SK-N-SH (cell line): Measurements from ENCODE around the gene PPP1R37. TPM values are rescaled to one million over a fixed set of nuclear protein-coding genes. Genes with fewer than 3 reads are reported as not detected.

Experiments
- CTCF ChIA-PET: fragments of 300-600, 350-600 bp; formaldehyde crosslinking; extraction: SDS; loops from one replicate; lab custom pipeline; 2021; lab: Yijun Ruan, JAX
- POLR2A ChIA-PET: fragments of 350-600 bp; sonication (Branson Sonifier 250); formaldehyde crosslinking; extraction: SDS; loops from one replicate; lab custom pipeline; 2020; ENCODE audit warnings: antibody characterized with exemption, inconsistent platforms; lab: Yijun Ruan, JAX
- DNase-seq: peaks from one replicate; pipeline ENCODE4 v3.0.0; 2012
- H2AFZ ChIP-seq: fragments of 200-600 bp; sonication (generic); 2 replicates; pipeline ENCODE4 v1.8.1; 2016; ENCODE audit warnings: antibody characterized with exemption, mild to moderate bottlenecking, low read depth
- H3F3A ChIP-seq: fragments of 200-600 bp; sonication (generic); replicated peaks from 2 replicates; pipeline ENCODE3; 2016; ENCODE audit warnings: antibody characterized with exemption, mild to moderate bottlenecking; ENCODE audit not compliant: insufficient read depth
- H3K27ac ChIP-seq, 2 experiments: fragments of 200-500 bp in 1 of 2; fragments of 200-600 bp in 1 of 2; sonication (Bioruptor generic) in 1 of 2; sonication (generic), shearing (Covaris generic) in 1 of 2; 2 replicates each; pipeline versions ENCODE4 v1.5.1 to v1.6.1; 2014 to 2016; ENCODE audit warnings: low read depth in 2 of 2, inconsistent platforms in 1 of 2, low read length in 1 of 2, mild to moderate bottlenecking in 1 of 2, mixed read lengths in 1 of 2
- H3K27me3 ChIP-seq: fragments of 200-600 bp; sonication (generic), shearing (Covaris generic); 2 replicates; pipeline ENCODE4 v1.6.1; 2016; ENCODE audit warnings: mixed run types; ENCODE audit not compliant: insufficient read depth
- H3K36me3 ChIP-seq, 2 experiments: fragments of 200-500 bp in 1 of 2; fragments of 200-600 bp in 1 of 2; sonication (Bioruptor generic) in 1 of 2; sonication (generic) in 1 of 2; replicated peaks in 1 of 2; 2 replicates each; pipeline versions ENCODE3 to v1.5.1; 2014 to 2016; ENCODE audit warnings: low read length in 1 of 2, mild to moderate bottlenecking in 1 of 2; ENCODE audit not compliant: insufficient read depth in 2 of 2, control insufficient read depth in 1 of 2
- H3K4me1 ChIP-seq, 2 experiments: fragments of 200-500 bp in 1 of 2; fragments of 200-600 bp in 1 of 2; sonication (Bioruptor generic) in 1 of 2; sonication (generic), shearing (Covaris generic) in 1 of 2; 2 replicates each; pipeline versions ENCODE4 v1.5.1 to v1.6.1; 2014 to 2016; ENCODE audit warnings: low read depth in 1 of 2, low read length in 1 of 2, mixed run types in 1 of 2; ENCODE audit not compliant: insufficient read depth in 2 of 2, control insufficient read depth in 1 of 2
- H3K4me2 ChIP-seq: fragments of 200-600 bp; sonication (generic), shearing (Covaris generic); 2 replicates; pipeline ENCODE4 v1.6.1; 2017; ENCODE audit warnings: mixed run types
- H3K4me3 ChIP-seq, 2 experiments: fragments of 200-500 bp in 1 of 2; fragments of 200-600 bp in 1 of 2; sonication (Bioruptor generic) in 1 of 2; sonication (generic), shearing (Covaris generic) in 1 of 2; 2 replicates each; pipeline versions ENCODE4 v1.5.1 to v1.8.1; 2014 to 2016; ENCODE audit warnings: low read depth in 2 of 2, inconsistent platforms in 1 of 2, low read length in 1 of 2, mild to moderate bottlenecking in 1 of 2, mixed read lengths in 1 of 2, moderate library complexity in 1 of 2
- H3K79me2 ChIP-seq: fragments of 200-600 bp; sonication (generic); 2 replicates; pipeline ENCODE4 v1.8.1; 2017; ENCODE audit warnings: mild to moderate bottlenecking; ENCODE audit not compliant: insufficient read depth
- H3K9ac ChIP-seq: fragments of 200-600 bp; sonication (generic); 2 replicates; pipeline ENCODE4 v1.6.1; 2017; ENCODE audit warnings: mixed run types
- H3K9me2 ChIP-seq: fragments of 200-600 bp; sonication (generic); 2 replicates; pipeline ENCODE4 v1.6.1; 2017; ENCODE audit warnings: mixed run types
- H3K9me3 ChIP-seq: fragments of 200-600 bp; sonication (generic); 2 replicates; pipeline ENCODE4 v1.6.1; 2017; ENCODE audit warnings: mixed run types, mild to moderate bottlenecking, moderate library complexity
- H4K20me1 ChIP-seq: fragments of 200-600 bp; sonication (generic); 2 replicates; pipeline ENCODE4 v1.6.1; 2017; ENCODE audit warnings: mild to moderate bottlenecking, mixed run types; ENCODE audit not compliant: insufficient read depth
- GABPA ChIP-seq: IDR thresholded peaks from 2 replicates; pipeline ENCODE4 v1.4.0; 2012; ENCODE audit warnings: low read depth, mild to moderate bottlenecking
- JUND ChIP-seq: IDR thresholded peaks from 2 replicates; pipeline ENCODE4 v1.4.0; 2012
- MXI1 ChIP-seq: IDR thresholded peaks from 2 replicates; pipeline ENCODE4 v1.6.1; 2012; ENCODE audit warnings: mild to moderate bottlenecking, low read depth, low read length, improper control_type of control experiment
- NFIC ChIP-seq: IDR thresholded peaks from 2 replicates; pipeline ENCODE4 v1.4.0; 2012; ENCODE audit warnings: borderline replicate concordance
- RFX5 ChIP-seq: IDR thresholded peaks from 2 replicates; pipeline ENCODE4 v1.6.1; 2012; ENCODE audit warnings: mild to moderate bottlenecking, improper control_type of control experiment, low read length
- RXRA ChIP-seq: IDR thresholded peaks from 2 replicates; pipeline ENCODE4 v1.4.0; 2012; ENCODE audit warnings: low read depth, mild to moderate bottlenecking, borderline replicate concordance
- SIN3A ChIP-seq: IDR thresholded peaks from 2 replicates; pipeline ENCODE4 v1.6.1; 2012; ENCODE audit warnings: low read depth, mild to moderate bottlenecking, low read length, moderate library complexity, borderline replicate concordance
- TEAD4 ChIP-seq: IDR thresholded peaks from 2 replicates; pipeline ENCODE4 v1.4.0; 2012; ENCODE audit warnings: mild to moderate bottlenecking, borderline replicate concordance; ENCODE audit not compliant: insufficient read depth
- YY1 ChIP-seq: IDR thresholded peaks from 2 replicates; pipeline ENCODE4 v1.4.0; 2012; ENCODE audit warnings: low read depth, mild to moderate bottlenecking
- WGBS: methylation state at CpG from one replicate; pipeline ENCODE4 v1.1.6; 2017; ENCODE audit warnings: low lambda C conversion rate; 5-methylcytosine and 5-hydroxymethylcytosine counted together
- polyA plus RNA-seq, 3 experiments: library from polyadenylated mRNA; depleted of rRNA; stranded (reverse); fragments of >200 nt; gene quantifications; 2 replicates each; pipeline ENCODE4 v1.2.3, GENCODE V29; 2012
- TF ChIP-seq, protein P1 (sequence below): IDR thresholded peaks from 2 replicates; pipeline ENCODE4 v1.4.0; 2012; ENCODE audit warnings: low read depth
- TF ChIP-seq, protein P2 (sequence below): fragments of 150-350 bp; IDR thresholded peaks from 2 replicates; pipeline ENCODE4 v1.6.1; 2016; ENCODE audit warnings: mild to moderate bottlenecking, low read depth, low read length

PPP1R37 gene
- polyA plus RNA-seq, 1 of the 3 experiments (the other 2 are of a cell fraction) = 24.4 TPM

DNA sequence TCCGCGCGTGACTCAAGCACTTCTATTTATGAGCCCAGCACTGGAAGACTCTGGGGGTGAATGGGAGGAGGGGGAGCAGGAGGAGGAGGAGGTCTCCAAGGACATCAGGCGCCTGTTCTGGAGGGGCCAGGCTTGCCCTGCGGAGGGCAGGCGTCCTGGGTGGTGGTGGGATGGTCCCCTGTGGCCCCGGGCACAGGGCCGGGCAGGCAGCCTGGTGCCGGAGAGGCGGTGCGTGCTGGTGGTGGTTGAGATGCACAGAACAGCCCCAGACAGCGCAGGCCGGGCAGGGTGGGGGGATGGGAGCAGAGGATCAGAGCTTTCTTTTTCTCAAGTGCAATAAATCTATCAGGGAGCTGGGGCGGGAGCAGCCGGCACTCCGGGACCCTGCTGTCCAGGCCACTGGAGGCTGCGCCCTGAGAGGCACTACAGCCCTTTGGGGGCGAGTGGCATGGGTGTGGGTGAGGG lies 53.8 kb downstream of the PPP1R37 start:
- TF ChIP-seq RFX5 (no peak), YY1 (no peak), SIN3A (no peak), GABPA (no peak), RXRA (no peak), NFIC (no peak), TEAD4 (no peak)
- TF ChIP-seq, protein P1, sequence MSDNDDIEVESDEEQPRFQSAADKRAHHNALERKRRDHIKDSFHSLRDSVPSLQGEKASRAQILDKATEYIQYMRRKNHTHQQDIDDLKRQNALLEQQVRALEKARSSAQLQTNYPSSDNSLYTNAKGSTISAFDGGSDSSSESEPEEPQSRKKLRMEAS = no peak
- TF ChIP-seq, all 33 proteins: peak for 0
- no peaks in the 10 kb centered on the region for H3K79me2 ChIP-seq
- H3K9ac ChIP-seq = no peak overlapping the region
- no peaks in the 10 kb centered on the region for H3K9me2 ChIP-seq
- no peaks in the 10 kb centered on the region; a peak in 1 of 4 replicates for H3K4me1 ChIP-seq
- H3K27me3 ChIP-seq = no peaks in the 10 kb centered on the region
- ChIA-PET CTCF (interaction anchor here (0.9 kb wide), 1 partner anchor 10 kb away, joined by 3 read pairs; no protein-coding TSS in a partner anchor), POLR2A (no interaction called here)
- no peak overlapping the region for H3K4me3 ChIP-seq
- no peaks in the 10 kb centered on the region for H3K9me3 ChIP-seq
- H3K36me3 ChIP-seq = peaks cover 0 to 33% of the 10 kb centered on the region in 2 experiments
- 99% methylated on average over 18 of the region's 18 CpGs for WGBS
- no peak overlapping the region for H3K27ac ChIP-seq
- no peak for DNase-seq
- no peak overlapping the region for H2AFZ ChIP-seq
- H4K20me1 ChIP-seq = no peaks in the 10 kb centered on the region
- H3F3A ChIP-seq = no peaks in the 10 kb centered on the region
- H3K4me2 ChIP-seq = no peak overlapping the region

DNA sequence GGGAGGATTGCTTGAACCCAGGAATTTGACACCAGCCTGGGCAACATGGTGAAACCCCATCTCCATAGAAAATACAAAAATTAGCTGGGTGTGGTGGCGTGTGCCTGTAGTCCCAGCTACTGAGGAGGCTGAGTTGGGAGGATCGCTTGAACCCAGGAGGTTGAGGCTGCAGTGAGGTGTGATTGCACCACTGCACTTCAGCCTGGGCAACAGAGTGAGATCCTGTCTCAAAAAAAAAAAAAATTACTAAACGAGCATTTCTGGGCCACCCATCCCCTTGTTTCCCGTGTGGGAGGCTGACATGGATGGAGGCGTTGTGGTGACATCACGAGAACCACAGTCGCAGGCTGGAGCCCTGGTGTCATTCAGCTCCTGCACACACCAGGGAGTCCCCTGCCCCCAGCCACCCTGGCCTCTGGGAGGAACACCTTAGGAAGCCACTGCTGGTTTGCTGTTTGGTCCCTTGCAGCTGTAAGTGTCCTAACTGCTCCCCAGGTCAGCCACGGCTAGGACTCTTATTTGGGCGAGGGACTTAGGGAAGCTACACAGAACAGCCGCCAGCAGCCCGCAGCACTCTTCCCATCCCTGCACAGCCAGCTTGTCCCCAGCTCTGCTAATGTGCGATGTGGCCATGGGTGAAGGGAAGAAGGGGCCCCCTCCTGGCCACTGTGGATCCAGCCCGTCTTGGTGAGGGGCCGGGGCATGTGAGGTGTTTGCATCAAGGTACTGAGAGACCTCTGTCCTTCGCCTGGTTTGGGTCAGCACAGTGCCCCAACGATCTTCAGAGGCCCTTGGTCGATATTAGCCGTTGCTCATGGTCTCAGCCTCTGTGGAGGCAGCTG lies 55.1 kb downstream of the PPP1R37 start:
- H3K9me3 ChIP-seq = no peaks in the 10 kb centered on the region
- peaks cover 0 to 11% of the 10 kb centered on the region in 2 experiments; a peak in 1 of 4 replicates for H3K4me1 ChIP-seq
- H3F3A ChIP-seq = no peaks in the 10 kb centered on the region
- POLR2A ChIA-PET = no interaction called here
- H4K20me1 ChIP-seq = no peaks in the 10 kb centered on the region
- TF ChIP-seq JUND (no peak), MXI1 (no peak), RFX5 (no peak)
- TF ChIP-seq, protein P2, sequence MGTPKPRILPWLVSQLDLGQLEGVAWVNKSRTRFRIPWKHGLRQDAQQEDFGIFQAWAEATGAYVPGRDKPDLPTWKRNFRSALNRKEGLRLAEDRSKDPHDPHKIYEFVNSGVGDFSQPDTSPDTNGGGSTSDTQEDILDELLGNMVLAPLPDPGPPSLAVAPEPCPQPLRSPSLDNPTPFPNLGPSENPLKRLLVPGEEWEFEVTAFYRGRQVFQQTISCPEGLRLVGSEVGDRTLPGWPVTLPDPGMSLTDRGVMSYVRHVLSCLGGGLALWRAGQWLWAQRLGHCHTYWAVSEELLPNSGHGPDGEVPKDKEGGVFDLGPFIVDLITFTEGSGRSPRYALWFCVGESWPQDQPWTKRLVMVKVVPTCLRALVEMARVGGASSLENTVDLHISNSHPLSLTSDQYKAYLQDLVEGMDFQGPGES = no peak
- no peak overlapping the region for H2AFZ ChIP-seq
- no peak overlapping the region for H3K9ac ChIP-seq
- no peaks in the 10 kb centered on the region; the same call in 1 of the 2 replicates for H3K27me3 ChIP-seq
- H3K79me2 ChIP-seq = no peaks in the 10 kb centered on the region
- H3K36me3 ChIP-seq = peaks cover 0 to 22% of the 10 kb centered on the region in 2 experiments
- H3K27ac ChIP-seq = no peak overlapping the region
- no peak overlapping the region for H3K4me3 ChIP-seq
- H3K9me2 ChIP-seq = no peaks in the 10 kb centered on the region
- 85% methylated on average over 12 of the region's 18 CpGs for WGBS
- DNase-seq = no peak
- CTCF ChIA-PET = interaction anchor here (0.8 to 2.3 kb wide), 6 partner anchors 11 to 191 kb away, joined by 3 to 7 read pairs (median 4); partner anchors contain the start of genes BLOC1S3, PPP1R37 and TRAPPC6A
- no peak overlapping the region for H3K4me2 ChIP-seq
